ENCODE measurements around the gene SIPA1. TPM values are rescaled to one million over a fixed set of nuclear protein-coding genes. Genes with fewer than 3 reads are reported as not detected.

SIPA1 gene
- total and polyA plus RNA-seq, 9 of the 15 experiments (the other 6 are each of a cell fraction or from before 2014, with no cell fraction given) = 0.25 to 85.8 (median 16.8) TPM

DNA sequence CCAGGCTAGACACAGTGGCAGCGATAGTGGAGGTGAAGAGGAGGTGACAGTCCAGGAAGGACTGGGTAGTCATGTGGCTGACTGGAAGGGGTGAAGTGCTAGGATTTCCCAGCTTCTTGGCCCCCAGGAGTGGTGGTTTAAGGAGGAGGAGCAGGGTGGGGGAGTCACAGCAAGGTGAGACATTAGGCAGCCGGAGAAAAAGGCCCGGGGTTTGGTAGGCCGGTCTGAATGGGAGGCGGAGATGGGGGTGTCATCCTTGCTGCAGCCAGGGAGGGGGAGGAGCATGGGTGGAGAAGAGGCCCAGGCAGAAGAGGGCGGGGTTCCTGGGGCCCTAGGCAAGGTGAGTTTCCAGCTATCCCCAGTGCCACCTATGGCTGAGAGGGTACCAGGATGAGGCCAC, 6.1 kb downstream of the SIPA1 start:
- H2AFZ ChIP-seq (ENCODE audit: low read depth, low read length) = no peak overlapping the region
- WGBS (ENCODE audit: insufficient coverage, low coverage, missing lambda C conversion rate) = 21% methylated on average over 4 of the region's 6 CpGs
- H3K4me2 ChIP-seq (ENCODE audit: insufficient read depth, low read length) = no peak overlapping the region
- intact Hi-C loops (cut with micrococcal nuclease) (no loop called here), in situ Hi-C loops (cut with MboI) (no loop called here)
- no peaks in the 10 kb centered on the region for H4K20me1 ChIP-seq (replicated peaks; ENCODE audit: control insufficient read depth, insufficient read depth, low read length)
- no peaks in the 10 kb centered on the region for H3K27me3 ChIP-seq (ENCODE audit: control insufficient read depth in 2 of 2, insufficient read depth in 2 of 2, low read length in 2 of 2)
- TF ChIP-seq ZSCAN29 (IDR thresholded peaks at IDR 0.05) (no peak), SRF (CRISPR knock-in tag; IDR thresholded peaks at IDR 0.05) (no peak), LCOR (CRISPR knock-in tag; IDR thresholded peaks at IDR 0.05) (no peak), PTTG1 (tag; IDR thresholded peaks at IDR 0.05; ENCODE audit: low read depth) (no peak), EGR1 (conservative IDR thresholded peaks at IDR 0.05) (no peak)
- TF ChIP-seq, protein P1, sequence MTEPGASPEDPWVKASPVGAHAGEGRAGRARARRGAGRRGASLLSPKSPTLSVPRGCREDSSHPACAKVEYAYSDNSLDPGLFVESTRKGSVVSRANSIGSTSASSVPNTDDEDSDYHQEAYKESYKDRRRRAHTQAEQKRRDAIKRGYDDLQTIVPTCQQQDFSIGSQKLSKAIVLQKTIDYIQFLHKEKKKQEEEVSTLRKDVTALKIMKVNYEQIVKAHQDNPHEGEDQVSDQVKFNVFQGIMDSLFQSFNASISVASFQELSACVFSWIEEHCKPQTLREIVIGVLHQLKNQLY (CRISPR knock-in tag; conservative IDR thresholded peaks at IDR 0.05) = no peak
- TF ChIP-seq, protein P2, sequence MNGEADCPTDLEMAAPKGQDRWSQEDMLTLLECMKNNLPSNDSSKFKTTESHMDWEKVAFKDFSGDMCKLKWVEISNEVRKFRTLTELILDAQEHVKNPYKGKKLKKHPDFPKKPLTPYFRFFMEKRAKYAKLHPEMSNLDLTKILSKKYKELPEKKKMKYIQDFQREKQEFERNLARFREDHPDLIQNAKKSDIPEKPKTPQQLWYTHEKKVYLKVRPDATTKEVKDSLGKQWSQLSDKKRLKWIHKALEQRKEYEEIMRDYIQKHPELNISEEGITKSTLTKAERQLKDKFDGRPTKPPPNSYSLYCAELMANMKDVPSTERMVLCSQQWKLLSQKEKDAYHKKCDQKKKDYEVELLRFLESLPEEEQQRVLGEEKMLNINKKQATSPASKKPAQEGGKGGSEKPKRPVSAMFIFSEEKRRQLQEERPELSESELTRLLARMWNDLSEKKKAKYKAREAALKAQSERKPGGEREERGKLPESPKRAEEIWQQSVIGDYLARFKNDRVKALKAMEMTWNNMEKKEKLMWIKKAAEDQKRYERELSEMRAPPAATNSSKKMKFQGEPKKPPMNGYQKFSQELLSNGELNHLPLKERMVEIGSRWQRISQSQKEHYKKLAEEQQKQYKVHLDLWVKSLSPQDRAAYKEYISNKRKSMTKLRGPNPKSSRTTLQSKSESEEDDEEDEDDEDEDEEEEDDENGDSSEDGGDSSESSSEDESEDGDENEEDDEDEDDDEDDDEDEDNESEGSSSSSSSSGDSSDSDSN (IDR thresholded peaks at IDR 0.05; ENCODE audit: borderline replicate concordance in 1 of 2, low read depth in 2 of 2, low read length in 2 of 2) = no peak
- peak overlapping the region in 1 of 2 experiments; percentile 81; a peak in 1 of 4 replicates for H3K9ac ChIP-seq (ENCODE audit: insufficient read depth in 1 of 2, low read depth in 2 of 2, low read length in 2 of 2)
- DNase-seq (ENCODE audit: extremely low read depth in 1 of 4, low spot score in 3 of 4) (peak; percentile 63 to 77 (median 65)), ATAC-seq (peak; percentile 89), FAIRE-seq (peak; percentile 23)
- BruUV-seq (replicated peaks) = no TSS peak
- no peak overlapping the region for H3K27ac ChIP-seq (ENCODE audit: extremely low read depth, low read depth, low read length)
- H3K4me1 ChIP-seq (replicated peaks in 1 of 2; ENCODE audit: control insufficient read depth in 2 of 2, insufficient read depth in 2 of 2, low read length in 2 of 2) = peaks cover 8 to 69% of the 10 kb centered on the region in 2 experiments; a peak in 4 of 5 replicates
- no peak overlapping the region for H3K4me3 ChIP-seq
- ChIA-PET POLR2A (interaction anchor here (0.5 to 6.2 kb wide), 4 partner anchors 8 to 214 kb away, joined by 3 to 56 read pairs (median 5); partner anchors contain the start of gene CFL1), CTCF (ENCODE audit: low intra/inter-chr PET ratio) (no interaction called here)
- H3K36me3 ChIP-seq (ENCODE audit: control insufficient read depth, insufficient read depth, low read length) = peaks cover 72% of the 10 kb centered on the region; the same call in 2 of the 3 replicates
- no peaks in the 10 kb centered on the region for H3K9me3 ChIP-seq (replicated peaks; ENCODE audit: control insufficient read depth, insufficient read depth, low read depth, low read length)
- H3K9me1 ChIP-seq (ENCODE audit: control insufficient read depth, insufficient read depth, low read length) = peaks cover 4% of the 10 kb centered on the region
- H3K79me2 ChIP-seq (ENCODE audit: control insufficient read depth, insufficient read depth, low read length) = peaks cover 10% of the 10 kb centered on the region; the same call in 2 of the 3 replicates
